Keratinocyte (primary cell): ENCODE results near the gene TNPO2.

Source experiments
- EZH2 ChIP-seq: IDR thresholded peaks from one replicate; pipeline ENCODE4 v1.6.1; 2012; ENCODE audit warnings: inconsistent platforms, mild to moderate bottlenecking, low read length, moderate library complexity
- TF ChIP-seq, protein P1 (sequence below), 3 experiments: IDR thresholded peaks in 1 of 3; conservative IDR thresholded peaks in 1 of 3; optimal IDR thresholded peaks in 1 of 3; 2 replicates in 2 of 3; 3 replicates in 1 of 3; pipeline versions ENCODE3 to v1.5.1; 2011; ENCODE audit warnings: low read length in 3 of 3, mild to moderate bottlenecking in 3 of 3, moderate library complexity in 2 of 3, control low read depth in 1 of 3, inconsistent platforms in 1 of 3; ENCODE audit not compliant: insufficient read depth in 2 of 3; ENCODE audit errors: extremely low read depth in 1 of 3

DNA sequence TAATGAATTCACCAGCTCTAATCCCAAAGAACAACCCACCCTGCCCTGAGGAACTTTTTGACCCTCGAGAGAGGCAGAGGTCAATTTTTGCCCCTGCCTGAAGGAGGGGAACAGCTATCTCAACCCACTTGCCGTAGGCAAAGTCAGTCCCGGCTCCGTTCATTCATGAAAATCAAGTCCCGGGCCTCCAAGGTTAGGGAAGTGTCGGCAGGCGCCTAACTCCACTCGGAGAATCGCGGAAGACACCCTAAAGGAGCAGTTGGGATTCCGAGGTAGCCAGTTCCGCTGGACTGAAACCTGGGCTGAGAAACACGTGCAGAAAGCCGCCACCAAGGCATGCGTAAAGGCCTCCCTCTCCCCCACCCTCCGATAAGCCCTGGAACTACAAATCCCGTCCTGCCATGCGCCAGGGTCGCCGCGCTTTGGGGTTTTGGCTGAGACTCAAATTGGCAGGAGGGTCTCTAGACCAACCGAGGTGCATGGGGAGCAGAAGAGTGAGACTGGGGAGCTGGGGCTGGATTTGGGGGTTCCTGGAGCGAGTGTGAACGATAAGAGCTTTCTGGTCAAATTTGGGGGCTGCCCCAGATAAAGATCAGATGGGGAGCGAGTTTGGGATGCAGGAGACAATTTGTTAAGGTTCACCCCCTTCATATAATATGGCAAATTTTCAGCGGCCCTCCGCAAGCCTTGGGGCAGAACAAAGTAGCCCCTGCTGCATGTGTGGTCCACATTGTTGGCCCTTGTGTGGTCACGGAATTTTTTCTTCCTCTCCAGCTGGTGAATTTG lies at the start of gene TNPO2:
- TF ChIP-seq, protein P1, sequence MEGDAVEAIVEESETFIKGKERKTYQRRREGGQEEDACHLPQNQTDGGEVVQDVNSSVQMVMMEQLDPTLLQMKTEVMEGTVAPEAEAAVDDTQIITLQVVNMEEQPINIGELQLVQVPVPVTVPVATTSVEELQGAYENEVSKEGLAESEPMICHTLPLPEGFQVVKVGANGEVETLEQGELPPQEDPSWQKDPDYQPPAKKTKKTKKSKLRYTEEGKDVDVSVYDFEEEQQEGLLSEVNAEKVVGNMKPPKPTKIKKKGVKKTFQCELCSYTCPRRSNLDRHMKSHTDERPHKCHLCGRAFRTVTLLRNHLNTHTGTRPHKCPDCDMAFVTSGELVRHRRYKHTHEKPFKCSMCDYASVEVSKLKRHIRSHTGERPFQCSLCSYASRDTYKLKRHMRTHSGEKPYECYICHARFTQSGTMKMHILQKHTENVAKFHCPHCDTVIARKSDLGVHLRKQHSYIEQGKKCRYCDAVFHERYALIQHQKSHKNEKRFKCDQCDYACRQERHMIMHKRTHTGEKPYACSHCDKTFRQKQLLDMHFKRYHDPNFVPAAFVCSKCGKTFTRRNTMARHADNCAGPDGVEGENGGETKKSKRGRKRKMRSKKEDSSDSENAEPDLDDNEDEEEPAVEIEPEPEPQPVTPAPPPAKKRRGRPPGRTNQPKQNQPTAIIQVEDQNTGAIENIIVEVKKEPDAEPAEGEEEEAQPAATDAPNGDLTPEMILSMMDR (optimal IDR thresholded peaks at IDR 0.05 in 1 of 3, IDR thresholded peaks at IDR 0.05 in 1 of 3, conservative IDR thresholded peaks at IDR 0.05 in 1 of 3; ENCODE audit: extremely low read depth in 1 of 3, insufficient read depth in 2 of 3, low read length in 3 of 3), result no peak
- no peak for TF ChIP-seq EZH2
